ENCODE measurements around the gene ARID5A.

The ARID5A gene

GRCh38 chr2:96506907-96507240, 29.7 kb upstream of the ARID5A start:
- DNase-seq = no peak

- peak; percentile 71 to 93 (median 85) for DNase-seq
Observed at GRCh38 chr2:96507957-96508520, 28.5 kb upstream of the ARID5A start.

- no peak for DNase-seq
Observed at GRCh38 chr2:96508521-96509113, 27.9 kb upstream of the ARID5A start.

- DNase-seq = peak in 4 of 6 experiments; percentile 9 to 26 (median 14)
Observed at GRCh38 chr2:96509114-96509846, 27.3 kb upstream of the ARID5A start.

- no peak for DNase-seq
Observed at GRCh38 chr2:96509847-96510230, 26.7 kb upstream of the ARID5A start.

- no peak for DNase-seq
Observed at GRCh38 chr2:96510931-96511595, 25.5 kb upstream of the ARID5A start.

- DNase-seq = no peak
Observed at GRCh38 chr2:96511851-96512250, 24.7 kb upstream of the ARID5A start.

- no peak for DNase-seq
Observed at GRCh38 chr2:96512341-96512740, 24.2 kb upstream of the ARID5A start.

- no peak for DNase-seq
Observed at GRCh38 chr2:96514521-96514920, 22.0 kb upstream of the ARID5A start.

- no peak for DNase-seq
Observed at GRCh38 chr2:96517079-96517478, 19.5 kb upstream of the ARID5A start.

GRCh38 chr2:96520231-96520630, 16.3 kb upstream of the ARID5A start:
- DNase-seq = no peak

GRCh38 chr2:96520697-96521096, 15.9 kb upstream of the ARID5A start:
- no peak for DNase-seq

GRCh38 chr2:96521219-96521618, 15.3 kb upstream of the ARID5A start:
- no peak for DNase-seq

- DNase-seq = no peak
Observed at GRCh38 chr2:96522304-96523203, 14.0 kb upstream of the ARID5A start.

GRCh38 chr2:96523659-96524481, 12.7 kb upstream of the ARID5A start:
- DNase-seq = no peak

GRCh38 chr2:96524482-96525210, 11.9 kb upstream of the ARID5A start:
- DNase-seq = no peak

- DNase-seq = no peak
Observed at GRCh38 chr2:96525211-96525507, 11.4 kb upstream of the ARID5A start.

- no peak for DNase-seq
Observed at GRCh38 chr2:96526101-96526591, 10.4 kb upstream of the ARID5A start.

- DNase-seq = no peak
Observed at GRCh38 chr2:96526615-96527285, 9.8 kb upstream of the ARID5A start.

- DNase-seq = peak in 5 of 6 experiments; percentile 21 to 51 (median 39)
Observed at GRCh38 chr2:96527286-96528005, 9.1 kb upstream of the ARID5A start.

Data from stimulated activated naive CD4-positive, alpha-beta T cell (primary cell).